HEK293T (cell line): ENCODE measurements around the gene SARS2.

Experiments
- ARNT ChIP-seq: fragments of 450-650 bp; IDR thresholded peaks from 2 replicates; pipeline ENCODE4 v1.6.1; 2017; ENCODE audit warnings: mild to moderate bottlenecking
- BHLHE40 ChIP-seq: fragments of 450-650 bp; IDR thresholded peaks from 2 replicates; pipeline ENCODE4 v1.6.1; 2016; ENCODE audit warnings: mild to moderate bottlenecking, moderate library complexity, borderline replicate concordance
- ELF4 ChIP-seq: fragments of 450-650 bp; IDR thresholded peaks from 2 replicates; pipeline ENCODE4 v1.6.1; 2017; ENCODE audit warnings: antibody characterized with exemption
- FOXK2 ChIP-seq: fragments of 450-650 bp; IDR thresholded peaks from 2 replicates; pipeline ENCODE4 v1.6.1; 2016; ENCODE audit warnings: mild to moderate bottlenecking
- FOXM1 ChIP-seq: fragments of 450-650 bp; IDR thresholded peaks from 2 replicates; pipeline ENCODE4 v1.6.1; 2017; ENCODE audit warnings: mild to moderate bottlenecking, borderline replicate concordance
- HDGF ChIP-seq: fragments of 450-650 bp; IDR thresholded peaks from 2 replicates; pipeline ENCODE4 v1.6.1; 2017; ENCODE audit warnings: antibody characterized with exemption, borderline replicate concordance
- L3MBTL2 ChIP-seq: fragments of 450-650 bp; conservative IDR thresholded peaks from 2 replicates; pipeline ENCODE4 v1.6.1; 2016; ENCODE audit warnings: mild to moderate bottlenecking
- NFRKB ChIP-seq: fragments of 450-650 bp; IDR thresholded peaks from 2 replicates; pipeline ENCODE4 v1.6.1; 2016; ENCODE audit warnings: mild to moderate bottlenecking, moderate library complexity
- PKNOX1 ChIP-seq: fragments of 450-650 bp; IDR thresholded peaks from 2 replicates; pipeline ENCODE4 v1.6.1; 2016
- SP1 ChIP-seq: fragments of 450-650 bp; IDR thresholded peaks from 2 replicates; pipeline ENCODE4 v1.6.1; 2017
- SUZ12 ChIP-seq: fragments of 450-650 bp; IDR thresholded peaks from 2 replicates; pipeline ENCODE4 v1.6.1; 2016; ENCODE audit warnings: mild to moderate bottlenecking
- TARDBP ChIP-seq: fragments of 450-650 bp; IDR thresholded peaks from 2 replicates; pipeline ENCODE4 v1.6.1; 2016
- ZNF384 ChIP-seq: fragments of 450-650 bp; IDR thresholded peaks from 2 replicates; pipeline ENCODE4 v1.6.1; 2016

GRCh38 chr19:38892841-38893240 lies 37.7 kb downstream of the SARS2 start:
- TF ChIP-seq PKNOX1 = no peak
- no peak for TF ChIP-seq ZNF384
- TF ChIP-seq SP1 = no peak
- no peak for TF ChIP-seq ARNT
- TF ChIP-seq FOXM1 = no peak
- TF ChIP-seq NFRKB = no peak
- TF ChIP-seq BHLHE40 = no peak
- no peak for TF ChIP-seq TARDBP
- no peak for TF ChIP-seq SUZ12
- no peak for TF ChIP-seq HDGF
- no peak for TF ChIP-seq L3MBTL2
- TF ChIP-seq FOXK2 = no peak
- TF ChIP-seq ELF4 = no peak
